Caco-2 (cell line): ENCODE data around the gene TMEM156. TPM values are rescaled to one million over a fixed set of nuclear protein-coding genes. Genes with fewer than 3 reads are reported as not detected.

ENCODE experiments used
- BruUV-seq: library from RNA; stranded (reverse); fragments of 400-500 nt; replicated peaks from 2 replicates; lab custom pipeline; 2021; lab: Mats Ljungman, UMichigan
- CTCF ChIA-PET: fragments of 300-600 bp; sonication (Branson Sonifier 250); formaldehyde crosslinking; loops from one replicate; lab custom pipeline; 2022; ENCODE audit warnings: antibody characterized with exemption; lab: Charles Lee
- POLR2A ChIA-PET: fragments of 300-600 bp; sonication (Branson Sonifier 250); formaldehyde crosslinking; loops from one replicate; lab custom pipeline; 2022; ENCODE audit warnings: antibody characterized with exemption; lab: Charles Lee
- DNase-seq, 2 experiments: peaks; one replicate each; pipeline versions ENCODE4 v3.0.0 to v3.0.0-alpha.2; 2020 to 2022
- H3K27me3 ChIP-seq: replicated peaks from 2 replicates; pipeline ENCODE4 v1.6.0; 2011; ENCODE audit warnings: low read length; ENCODE audit not compliant: control insufficient read depth, insufficient read depth
- H3K36me3 ChIP-seq: 2 replicates; pipeline ENCODE4 v1.5.1; 2011; ENCODE audit warnings: low read length; ENCODE audit not compliant: control insufficient read depth, insufficient read depth
- H3K4me1 ChIP-seq: fragments of 250-450 bp; sonication (Bioruptor Pico); 2 replicates; pipeline ENCODE4 v1.5.1; 2020; ENCODE audit warnings: mild to moderate bottlenecking
- H3K4me3 ChIP-seq: 2 replicates; pipeline ENCODE4 v1.5.1; 2011; ENCODE audit warnings: low read depth, mild to moderate bottlenecking, control low read depth, low read length
- H3K9me3 ChIP-seq: fragments of 250-450 bp; sonication (Bioruptor Pico); 2 replicates; pipeline ENCODE4 v1.5.1; 2020; ENCODE audit warnings: mild to moderate bottlenecking, moderate library complexity
- H3K27ac Mint-ChIP-seq: one replicate; pipeline ENCODE4 v1.8.0; 2022; ENCODE audit warnings: mixed read lengths; ENCODE audit not compliant: unreplicated experiment
- H3K27me3 Mint-ChIP-seq: one replicate; pipeline ENCODE4 v1.8.0; 2022; ENCODE audit warnings: mixed read lengths; ENCODE audit not compliant: insufficient read depth, unreplicated experiment
- H3K36me3 Mint-ChIP-seq: one replicate; pipeline ENCODE4 v1.8.0; 2022; ENCODE audit warnings: mild to moderate bottlenecking, mixed read lengths; ENCODE audit not compliant: insufficient read depth, unreplicated experiment
- H3K4me1 Mint-ChIP-seq: one replicate; pipeline ENCODE4 v1.8.0; 2022; ENCODE audit warnings: low read depth, mixed read lengths; ENCODE audit not compliant: unreplicated experiment
- H3K4me3 Mint-ChIP-seq: one replicate; pipeline ENCODE4 v1.8.0; 2022; ENCODE audit warnings: mild to moderate bottlenecking, moderate library complexity, mixed read lengths; ENCODE audit not compliant: unreplicated experiment
- H3K9me3 Mint-ChIP-seq: one replicate; pipeline ENCODE4 v1.8.0; 2022; ENCODE audit warnings: mixed read lengths; ENCODE audit not compliant: unreplicated experiment
- CTCF ChIP-seq, 2 experiments: fragments of 200-600 bp in 1 of 2; IDR thresholded peaks; 1 replicate in 1 of 2; 2 replicates in 1 of 2; pipeline versions ENCODE4 v1.5.1 to v1.8.0; 2011 to 2022; ENCODE audit warnings: antibody characterized with exemption in 1 of 2, control low read depth in 1 of 2, inconsistent platforms in 1 of 2, low read depth in 1 of 2, low read length in 1 of 2, mild to moderate bottlenecking in 1 of 2, moderate library complexity in 1 of 2; ENCODE audit not compliant: insufficient read depth in 1 of 2, severe bottlenecking in 1 of 2, unreplicated experiment in 1 of 2
- intact Hi-C: fragments of 100-400 bp; cut with micrococcal nuclease; formaldehyde crosslinking; loops from one replicate; pipeline ENCODE4 v1.10.0; 2022; ENCODE audit not compliant: unreplicated experiment
- total RNA-seq: library from RNA; stranded (reverse); gene quantifications from 2 replicates; pipeline ENCODE4 v1.2.3, GENCODE V29; 2022

TMEM156 gene
- total RNA-seq, 1 experiment from 2014 or later: not detected

- H3K4me1 ChIP-seq: no peaks in the 10 kb centered on the region
- no peak overlapping the region for H3K4me3 ChIP-seq
- H3K27me3 Mint-ChIP-seq: no peaks in the 10 kb centered on the region
- H3K36me3 Mint-ChIP-seq: no peaks in the 10 kb centered on the region
- H3K27ac Mint-ChIP-seq: no peak overlapping the region
- H3K4me3 Mint-ChIP-seq: no peak overlapping the region
- peaks cover 1% of the 10 kb centered on the region for H3K4me1 Mint-ChIP-seq
- no peaks in the 10 kb centered on the region for H3K27me3 ChIP-seq
- H3K9me3 ChIP-seq: no peaks in the 10 kb centered on the region
- intact Hi-C loops: no loop called here
- DNase-seq: no peak
- H3K9me3 Mint-ChIP-seq: no peaks in the 10 kb centered on the region
- CTCF ChIA-PET: no interaction called here
- POLR2A ChIA-PET: no interaction called here
- no peak for TF ChIP-seq CTCF (IDR thresholded peaks at IDR 0.05; ENCODE audit: insufficient read depth in 1 of 2, low read depth in 1 of 2, low read length in 1 of 2, severe bottlenecking in 1 of 2, unreplicated experiment in 1 of 2)
- no peaks in the 10 kb centered on the region for H3K36me3 ChIP-seq
- BruUV-seq: no TSS peak
Measured at GRCh38 chr4:38955957-38956356, 76.3 kb downstream of the TMEM156 start.

- intact Hi-C loops: no loop called here
- BruUV-seq: no TSS peak
- no peak for DNase-seq
- ChIA-PET CTCF (no interaction called here), POLR2A (no interaction called here)
- Histone ChIP-seq H3K36me3 (no peaks in the 10 kb centered on the region), H3K9me3 (no peaks in the 10 kb centered on the region), H3K27me3 (no peaks in the 10 kb centered on the region), H3K4me1 (no peaks in the 10 kb centered on the region), H3K4me3 (no peak overlapping the region)
- no peak for TF ChIP-seq CTCF (IDR thresholded peaks at IDR 0.05; ENCODE audit: insufficient read depth in 1 of 2, low read depth in 1 of 2, low read length in 1 of 2, severe bottlenecking in 1 of 2, unreplicated experiment in 1 of 2)
- Mint-ChIP-seq H3K27me3 (no peaks in the 10 kb centered on the region), H3K27ac (no peak overlapping the region), H3K36me3 (no peaks in the 10 kb centered on the region), H3K4me3 (no peak overlapping the region), H3K4me1 (peaks cover 10% of the 10 kb centered on the region), H3K9me3 (no peaks in the 10 kb centered on the region)
Measured at GRCh38 chr4:38954727-38955126, 77.5 kb downstream of the TMEM156 start.

GRCh38 chr4:38952017-38952416 lies 80.2 kb downstream of the TMEM156 start:
- no peak overlapping the region for H3K27ac Mint-ChIP-seq
- Histone ChIP-seq H3K9me3 (no peaks in the 10 kb centered on the region), H3K4me1 (no peaks in the 10 kb centered on the region), H3K36me3 (no peaks in the 10 kb centered on the region), H3K4me3 (no peak overlapping the region), H3K27me3 (no peaks in the 10 kb centered on the region)
- H3K4me1 Mint-ChIP-seq: peaks cover 10% of the 10 kb centered on the region
- intact Hi-C loops: no loop called here
- H3K27me3 Mint-ChIP-seq: no peaks in the 10 kb centered on the region
- TF ChIP-seq CTCF (IDR thresholded peaks at IDR 0.05; ENCODE audit: insufficient read depth in 1 of 2, low read depth in 1 of 2, low read length in 1 of 2, severe bottlenecking in 1 of 2, unreplicated experiment in 1 of 2): no peak
- CTCF ChIA-PET: no interaction called here
- no TSS peak for BruUV-seq
- no peaks in the 10 kb centered on the region for H3K36me3 Mint-ChIP-seq
- POLR2A ChIA-PET: no interaction called here
- no peak for DNase-seq
- no peaks in the 10 kb centered on the region for H3K9me3 Mint-ChIP-seq
- H3K4me3 Mint-ChIP-seq: no peak overlapping the region
